Endothelial cell of umbilical vein (primary cell): ENCODE measurements around the gene FBXO9. TPM values are rescaled to one million over a fixed set of nuclear protein-coding genes. Genes with fewer than 3 reads are reported as not detected.

ENCODE experiments used
- BruUV-seq: library from RNA; stranded (reverse); fragments of 400-500 nt; replicated peaks from 2 replicates; lab custom pipeline; 2021; lab: Mats Ljungman, UMichigan
- CTCF ChIA-PET: fragments of 300-600, 350-600 bp; sonication (Branson Sonifier 250); formaldehyde crosslinking; loops from one replicate; lab custom pipeline; 2021; ENCODE audit warnings: antibody characterized with exemption, inconsistent platforms; lab: Charles Lee
- POLR2A ChIA-PET: fragments of 300-600, 350-600 bp; sonication (Branson Sonifier 250); formaldehyde crosslinking; loops from one replicate; lab custom pipeline; 2021; ENCODE audit warnings: antibody characterized with exemption, inconsistent platforms; lab: Charles Lee
- DNase-seq: peaks from one replicate; pipeline ENCODE4 v3.0.0-alpha.2; 2011; ENCODE audit warnings: low read depth, low spot score
- FAIRE-seq: peaks from 2 replicates; lab custom pipeline; 2011; peaks lifted over from hg19 to GRCh38; lab: Jason Lieb, UNC
- H2AFZ ChIP-seq: 2 replicates; pipeline ENCODE4 v1.6.0; 2012; ENCODE audit warnings: low read depth, low read length, control low read depth, inconsistent platforms
- H3K27ac ChIP-seq: 2 replicates; pipeline ENCODE4 v1.5.1; 2011; ENCODE audit warnings: low read depth, mild to moderate bottlenecking, control low read depth, low read length, moderate library complexity; ENCODE audit not compliant: insufficient read depth
- H3K27me3 ChIP-seq, 2 experiments: 2 replicates each; pipeline versions ENCODE4 v1.6.0 to v1.6.1; 2011; ENCODE audit warnings: low read length in 2 of 2, mixed read lengths in 1 of 2; ENCODE audit not compliant: control insufficient read depth in 2 of 2, insufficient read depth in 2 of 2
- H3K36me3 ChIP-seq, 2 experiments: 2 replicates in 1 of 2; 3 replicates in 1 of 2; pipeline ENCODE4 v1.5.1; 2011; ENCODE audit warnings: low read length in 2 of 2, mild to moderate bottlenecking in 1 of 2, moderate library complexity in 1 of 2; ENCODE audit not compliant: control insufficient read depth in 2 of 2, insufficient read depth in 2 of 2; ENCODE audit errors: extremely low read depth in 1 of 2
- H3K4me1 ChIP-seq: 3 replicates; pipeline ENCODE4 v1.5.1; 2011; ENCODE audit warnings: mild to moderate bottlenecking, low read length; ENCODE audit not compliant: control insufficient read depth, insufficient read depth; ENCODE audit errors: extremely low read depth
- H3K4me2 ChIP-seq: 2 replicates; pipeline ENCODE4 v1.6.1; 2011; ENCODE audit warnings: low read length, control low read depth, mixed read lengths; ENCODE audit not compliant: insufficient read depth
- H3K4me3 ChIP-seq, 3 experiments: fragments of 200-600 bp in 1 of 3; sonication (generic), shearing (Covaris generic) in 1 of 3; replicated peaks in 1 of 3; 2 replicates each; pipeline ENCODE4 v1.5.1; 2011 to 2016; ENCODE audit warnings: control low read depth in 3 of 3, low read length in 3 of 3, mild to moderate bottlenecking in 2 of 3, inconsistent platforms in 1 of 3, low read depth in 1 of 3, moderate library complexity in 1 of 3; ENCODE audit not compliant: insufficient read depth in 1 of 3
- H3K79me2 ChIP-seq: 2 replicates; pipeline ENCODE4 v1.6.0; 2012; ENCODE audit warnings: low read length, inconsistent platforms; ENCODE audit not compliant: control insufficient read depth, insufficient read depth
- H3K9ac ChIP-seq: replicated peaks from 2 replicates; pipeline ENCODE3; 2011; ENCODE audit warnings: low read length, control low read depth; ENCODE audit not compliant: insufficient read depth; ENCODE audit errors: extremely low read depth
- H3K9me1 ChIP-seq: replicated peaks from 3 replicates; pipeline ENCODE4 v1.6.0; 2011; ENCODE audit warnings: mild to moderate bottlenecking, low read length; ENCODE audit not compliant: control insufficient read depth, insufficient read depth; ENCODE audit errors: extremely low read depth
- H3K9me3 ChIP-seq: replicated peaks from 2 replicates; pipeline ENCODE4 v1.5.1; 2012; ENCODE audit warnings: low read length, inconsistent platforms; ENCODE audit not compliant: control insufficient read depth, insufficient read depth
- H4K20me1 ChIP-seq: replicated peaks from 2 replicates; pipeline ENCODE3; 2011; ENCODE audit warnings: mild to moderate bottlenecking, low read length; ENCODE audit not compliant: control insufficient read depth, insufficient read depth; ENCODE audit errors: extremely low read depth
- CTCF ChIP-seq, 2 donors: IDR thresholded peaks; 1 replicate in 1 of 2; 2 replicates in 1 of 2; pipeline ENCODE4 v1.5.1; 2011; ENCODE audit warnings: low read length in 2 of 2, mild to moderate bottlenecking in 2 of 2, moderate library complexity in 2 of 2, control low read depth in 1 of 2, inconsistent platforms in 1 of 2, low read depth in 1 of 2; ENCODE audit not compliant: insufficient read depth in 1 of 2; ENCODE audit errors: extremely low read depth in 1 of 2
- EZH2 ChIP-seq: IDR thresholded peaks from 2 replicates; pipeline ENCODE4 v1.6.1; 2012; ENCODE audit warnings: borderline replicate concordance, low read depth, mild to moderate bottlenecking, moderate library complexity, low read length, inconsistent platforms; ENCODE audit not compliant: severe bottlenecking
- FOS ChIP-seq: IDR thresholded peaks from 2 replicates; pipeline ENCODE4 v1.6.1; 2011; ENCODE audit warnings: mild to moderate bottlenecking, low read length, moderate library complexity, borderline replicate concordance; ENCODE audit not compliant: insufficient read depth
- GATA2 ChIP-seq: IDR thresholded peaks from 2 replicates; pipeline ENCODE4 v1.7.0; 2011; ENCODE audit warnings: low read depth, mild to moderate bottlenecking, moderate library complexity, mixed read lengths, low read length; ENCODE audit not compliant: insufficient read length, insufficient read depth
- JUN ChIP-seq: IDR thresholded peaks from 2 replicates; pipeline ENCODE4 v1.6.1; 2011; ENCODE audit warnings: borderline replicate concordance, low read depth; ENCODE audit not compliant: insufficient read length, insufficient read depth
- MAX ChIP-seq: IDR thresholded peaks from 2 replicates; pipeline ENCODE4 v1.6.1; 2011; ENCODE audit not compliant: insufficient read depth, insufficient read length
- MYC ChIP-seq: IDR thresholded peaks from one replicate; pipeline ENCODE4 v1.6.1; 2011; ENCODE audit warnings: mild to moderate bottlenecking, low read depth, low read length
- POLR2A ChIP-seq: IDR thresholded peaks from 2 replicates; pipeline ENCODE4 v1.6.1; 2012; ENCODE audit warnings: low read depth, mild to moderate bottlenecking, control low read depth, low read length
- dilution Hi-C: fragments of 300-500 bp; cut with MboI; formaldehyde crosslinking; loops from one replicate; pipeline ENCODE4 v1.15.0; 2019; ENCODE audit warnings: low sequenced_read_pairs; ENCODE audit not compliant: extremely low pct_ligation_motif_present
- intact Hi-C: fragments of 100-400 bp; cut with micrococcal nuclease; formaldehyde crosslinking; loops from one replicate; pipeline ENCODE4 v1.10.0; 2022
- polyA plus RNA-seq, 4 experiments: library from polyadenylated mRNA; depleted of rRNA in 3 of 4; stranded (reverse) in 3 of 4; unstranded in 1 of 4; fragments of >200 nt; gene quantifications; 2 replicates each; pipeline versions ENCODE4 v1.2.1 to v1.2.3, GENCODE V29; 2011 to 2012; ENCODE audit warnings: missing spikeins in 1 of 4
- total RNA-seq: library from RNA; stranded (reverse); gene quantifications from 2 replicates; pipeline ENCODE4 v1.2.3, GENCODE V29; 2021

The FBXO9 gene
- total and polyA plus RNA-seq, 2 donors (not counting 3 experiments of a cell fraction or from before 2014, with no cell fraction given): 48.1 to 58.9 TPM

GRCh38 chr6:53144802-53145201 is 79.6 kb downstream of the FBXO9 start:
- DNase-seq (no peak), FAIRE-seq (no peak)
- H3K4me3 ChIP-seq: no peak overlapping the region
- no peaks in the 10 kb centered on the region for H3K36me3 ChIP-seq
- no peak overlapping the region for H3K9ac ChIP-seq
- no peaks in the 10 kb centered on the region for H3K9me3 ChIP-seq
- no peak overlapping the region for H3K27ac ChIP-seq
- no peaks in the 10 kb centered on the region for H3K4me1 ChIP-seq
- H3K79me2 ChIP-seq: no peaks in the 10 kb centered on the region
- H3K4me2 ChIP-seq: no peak overlapping the region
- ChIA-PET CTCF (no interaction called here), POLR2A (no interaction called here)
- no peaks in the 10 kb centered on the region for H4K20me1 ChIP-seq
- H3K27me3 ChIP-seq: peaks cover 0 to 2% of the 10 kb centered on the region in 2 experiments
- TF ChIP-seq MYC (no peak), POLR2A (no peak), CTCF (IDR thresholded peaks at IDR 0.05; ENCODE audit: extremely low read depth in 1 of 2, insufficient read depth in 1 of 2, low read depth in 1 of 2, low read length in 2 of 2) (no peak), JUN (no peak), MAX (no peak), EZH2 (no peak)
- BruUV-seq: no TSS peak
- intact Hi-C loops: no loop called here
- H3K9me1 ChIP-seq: no peaks in the 10 kb centered on the region
- H2AFZ ChIP-seq: no peak overlapping the region
- dilution Hi-C loops: no loop called here

GRCh38 chr6:53148684-53149083 is 83.5 kb downstream of the FBXO9 start, which contains the start of gene GCM1:
Gene GCM1, minus strand, starts transcription at chr6:53148841. Its CDS starts 3,209 bp downstream, at chr6:53145632.
- BruUV-seq: no TSS peak
- Histone ChIP-seq H4K20me1 (no peaks in the 10 kb centered on the region), H3K27me3 (peaks cover 0 to 2% of the 10 kb centered on the region in 2 experiments), H3K9ac (no peak within 1 kb of the TSS), H3K36me3 (no peaks in the 10 kb centered on the region), H2AFZ (no peak within 1 kb of the TSS), H3K79me2 (no peaks in the 10 kb centered on the region), H3K4me2 (no peak within 1 kb of the TSS), H3K27ac (no peak within 1 kb of the TSS), H3K4me1 (no peaks in the 10 kb centered on the region), H3K9me3 (no peaks in the 10 kb centered on the region), H3K9me1 (no peaks in the 10 kb centered on the region), H3K4me3 (no peak within 1 kb of the TSS)
- DNase-seq (no peak), FAIRE-seq (no peak)
- intact Hi-C loops (no loop called here), dilution Hi-C loops (no loop called here)
- no peak for TF ChIP-seq CTCF (IDR thresholded peaks at IDR 0.05; ENCODE audit: extremely low read depth in 1 of 2, insufficient read depth in 1 of 2, low read depth in 1 of 2, low read length in 2 of 2)
- TF ChIP-seq GATA2: no peak
- no peak for TF ChIP-seq FOS
- no peak for TF ChIP-seq POLR2A
- no peak for TF ChIP-seq JUN
- TF ChIP-seq MYC: no peak
- TF ChIP-seq MAX: no peak
- ChIA-PET POLR2A (no interaction called here), CTCF (no interaction called here)
